Renal cortex interstitium (tissue), 11 donors: ENCODE measurements around the gene DNPH1. TPM values are rescaled to one million over a fixed set of nuclear protein-coding genes. Genes with fewer than 3 reads are reported as not detected.

Experiments
- DNase-seq, 11 donors: peaks; one replicate each; pipeline ENCODE4 v3.0.0-alpha.2; 2013; ENCODE audit warnings: low read depth in 9 of 11, low spot score in 4 of 11; ENCODE audit errors: extremely low read depth in 1 of 11
- polyA plus RNA-seq, 3 donors: library from polyadenylated mRNA; unstranded; fragments of 120-200 nt; gene quantifications; one replicate each; pipeline ENCODE4 v1.2.1, GENCODE V29; 2013; ENCODE audit not compliant: insufficient read length in 3 of 3

DNPH1 gene
- polyA plus RNA-seq, 3 donors, result 45.2 to 91.1 (median 85.0) TPM

DNA sequence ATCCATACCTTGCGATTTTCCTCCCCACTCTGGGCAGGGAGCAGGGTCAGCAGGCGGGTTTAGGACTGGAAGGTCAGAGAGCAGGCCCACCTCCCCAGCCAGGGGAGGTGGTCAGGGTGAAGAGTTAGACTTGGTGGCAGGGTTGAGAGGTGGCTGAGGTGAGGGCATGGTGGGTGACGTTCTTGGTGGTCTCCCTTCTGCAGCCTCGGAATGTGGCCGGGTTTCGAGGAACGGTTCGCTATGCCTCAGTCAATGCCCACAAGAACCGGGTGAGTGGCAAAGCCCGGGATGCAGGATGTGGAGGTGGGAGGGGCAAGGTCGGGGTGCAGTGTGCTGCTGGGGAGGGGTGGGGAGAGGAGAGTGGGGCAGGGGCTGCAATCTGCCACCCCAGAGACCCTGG, 25.6 kb upstream of the DNPH1 start:
- DNase-seq, result no peak

GRCh38 chr6:43254138-43254817, 25.0 kb upstream of the DNPH1 start:
- DNase-seq, result no peak

DNA sequence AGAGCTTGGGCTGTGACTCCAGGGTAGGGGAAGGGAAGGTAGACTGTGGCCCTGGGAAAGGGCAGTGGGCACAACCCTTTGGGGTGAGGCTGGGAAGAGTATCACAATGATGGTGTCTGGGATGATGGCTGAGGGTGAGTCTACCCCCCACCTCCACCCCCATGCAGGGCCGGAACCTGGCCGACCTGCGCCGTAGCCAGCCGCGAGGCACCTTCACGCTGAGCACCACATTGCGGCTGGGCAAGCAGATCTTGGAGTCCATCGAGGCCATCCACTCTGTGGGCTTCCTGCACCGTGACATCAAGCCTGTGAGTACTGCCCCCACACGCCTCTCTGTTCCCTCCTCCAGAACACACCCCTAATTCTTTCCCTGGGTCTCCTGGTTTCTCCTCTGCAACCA, 24.1 kb upstream of the DNPH1 start:
- no peak for DNase-seq

- DNase-seq, result no peak
Observed at GRCh38 chr6:43250992-43251373, 21.7 kb upstream of the DNPH1 start.

DNA sequence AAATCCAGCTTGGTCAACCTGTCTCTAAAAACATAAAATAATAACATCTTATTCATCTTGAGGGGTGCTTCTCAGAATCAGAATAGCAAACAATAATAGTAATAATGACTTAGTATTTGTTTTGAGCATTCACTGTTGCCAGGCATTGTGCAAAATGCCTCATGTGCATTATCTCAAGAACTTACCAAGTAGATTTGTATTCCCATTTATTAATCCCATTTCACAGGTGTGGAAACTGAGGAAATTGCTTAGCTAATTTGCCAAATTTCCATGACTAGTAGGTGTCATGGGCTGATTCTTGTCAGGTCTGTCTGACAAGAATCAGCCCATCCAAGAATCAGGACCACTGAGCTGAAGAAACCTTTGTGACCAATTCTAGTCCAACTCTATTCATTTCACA, 19.5 kb upstream of the DNPH1 start:
- no peak for DNase-seq

- no peak for DNase-seq
Observed at GRCh38 chr6:43248101-43248500, 18.8 kb upstream of the DNPH1 start.

DNA sequence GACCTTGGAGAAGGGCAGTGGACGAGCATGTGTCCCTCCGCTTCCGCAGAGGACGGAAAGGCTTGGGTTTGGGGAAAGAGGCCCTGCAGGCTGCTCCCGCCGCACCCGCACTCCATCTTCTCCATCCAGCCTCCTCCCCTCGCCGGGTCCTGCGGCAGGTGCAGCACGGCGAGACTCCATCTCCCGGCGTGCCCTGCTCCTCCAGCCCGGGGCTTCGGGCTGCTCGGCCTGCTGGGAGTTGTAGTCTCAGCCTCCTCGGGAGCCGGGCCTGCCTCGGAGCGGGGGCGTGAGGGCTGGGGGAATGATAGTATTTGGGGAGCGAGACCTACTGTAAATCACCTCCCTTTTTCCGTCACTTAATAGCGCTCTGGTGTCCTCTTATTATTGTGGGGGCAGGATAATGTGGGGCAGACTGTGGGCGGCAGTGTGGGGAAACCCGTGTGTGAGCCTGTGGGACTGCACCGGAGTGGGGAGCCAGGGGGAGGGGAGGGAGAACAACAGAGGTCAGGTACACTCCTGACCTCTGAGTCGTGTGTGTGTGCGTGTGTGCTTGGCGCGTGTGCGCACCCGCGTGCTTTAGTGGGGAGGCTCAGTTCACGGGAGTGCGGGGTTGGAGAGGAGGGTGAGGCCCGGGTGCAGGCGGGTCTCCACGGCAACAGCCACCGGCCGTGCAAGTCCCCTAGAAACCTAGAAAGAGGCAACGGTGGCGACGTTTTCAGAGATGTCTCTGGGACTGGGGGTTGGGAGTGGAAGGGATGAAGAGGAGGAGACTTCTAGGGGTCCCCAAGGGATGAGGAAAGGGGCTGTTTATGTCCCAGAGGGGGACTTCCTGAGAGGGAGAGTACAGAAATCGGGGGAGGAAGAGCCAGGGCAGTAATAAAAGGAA, 18.1 kb upstream of the DNPH1 start:
- peak in 5 of 11 donors; percentile 48 to 76 (median 64) for DNase-seq

DNA sequence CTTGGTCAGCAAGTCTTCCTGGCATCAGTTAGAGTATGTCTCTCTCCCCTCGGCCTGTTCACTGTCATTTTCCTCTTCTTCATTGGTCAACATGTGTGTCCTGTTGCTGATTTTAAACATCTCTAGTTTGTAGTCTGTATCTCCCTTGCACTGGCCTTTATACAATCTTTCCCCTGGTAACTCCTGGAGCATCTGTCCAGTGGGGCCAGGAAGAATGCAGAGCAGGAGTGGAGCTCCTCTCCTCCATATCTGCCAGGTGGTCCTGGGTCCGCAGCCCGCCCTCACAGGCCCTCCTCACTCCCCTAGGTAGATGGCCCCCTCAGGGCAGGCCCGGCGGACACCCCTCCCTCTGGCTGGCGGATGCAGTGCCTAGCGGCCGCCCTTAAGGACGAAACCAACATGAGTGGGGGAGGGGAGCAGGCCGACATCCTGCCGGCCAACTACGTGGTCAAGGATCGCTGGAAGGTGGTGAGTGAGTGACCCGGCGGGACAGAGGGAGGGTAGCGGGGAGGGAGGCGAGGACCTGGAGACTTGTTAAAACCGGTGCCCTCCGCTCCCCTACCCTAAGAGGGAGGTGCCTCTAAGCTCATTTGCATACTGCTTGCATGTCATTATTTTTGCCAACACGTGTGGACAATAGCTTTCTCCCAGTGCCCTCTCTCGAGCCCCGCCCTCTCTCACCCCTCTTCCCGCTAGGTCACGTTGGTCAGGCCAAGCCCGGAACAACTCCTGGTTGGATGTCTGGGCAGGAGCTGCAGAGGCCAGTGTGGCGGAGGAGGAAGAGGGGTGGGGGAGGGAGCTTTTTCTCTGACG, 17.2 kb upstream of the DNPH1 start:
- no peak for DNase-seq

DNA sequence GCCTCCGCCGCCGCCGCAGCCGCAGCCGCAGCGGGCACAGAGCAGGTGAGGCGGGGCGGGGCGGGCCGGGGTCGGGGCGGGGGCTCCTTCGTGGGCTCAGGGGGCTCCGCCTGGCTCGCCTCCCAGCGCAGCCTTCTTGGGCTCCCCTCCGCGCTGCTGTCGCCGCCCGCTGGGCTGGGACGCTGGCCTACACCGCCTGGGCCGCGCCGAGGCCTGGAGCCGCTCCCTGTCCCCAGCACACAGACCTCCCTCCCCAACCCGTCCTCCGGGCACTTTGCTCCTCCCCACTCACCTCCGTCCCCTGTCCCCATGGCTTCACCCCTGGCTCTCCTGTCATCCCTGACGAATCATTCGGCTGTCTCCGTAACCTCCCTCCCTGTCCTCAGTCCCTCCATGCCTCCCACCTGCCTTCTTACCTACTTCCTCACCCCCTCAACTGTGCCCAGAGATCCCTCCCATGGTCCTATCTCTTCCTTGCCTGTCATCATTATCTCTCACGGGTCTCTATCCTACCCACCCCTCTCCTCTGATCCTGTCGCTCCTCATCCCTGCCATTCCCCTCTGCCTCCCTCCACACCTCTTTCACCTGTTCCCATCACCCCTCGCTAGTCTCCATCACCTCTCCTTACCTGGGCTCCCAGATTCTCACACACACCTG, 14.5 kb upstream of the DNPH1 start:
- DNase-seq, result no peak

GRCh38 chr6:43242908-43243663, 13.8 kb upstream of the DNPH1 start, which contains the start of gene TTBK1:
TTBK1 (plus strand) TSS chr6:43243481; CDS start chr6:43246661, 3,180 bp downstream.
- no peak for DNase-seq

- no peak for DNase-seq
Observed at GRCh38 chr6:43241446-43241845, 12.2 kb upstream of the DNPH1 start.

DNA sequence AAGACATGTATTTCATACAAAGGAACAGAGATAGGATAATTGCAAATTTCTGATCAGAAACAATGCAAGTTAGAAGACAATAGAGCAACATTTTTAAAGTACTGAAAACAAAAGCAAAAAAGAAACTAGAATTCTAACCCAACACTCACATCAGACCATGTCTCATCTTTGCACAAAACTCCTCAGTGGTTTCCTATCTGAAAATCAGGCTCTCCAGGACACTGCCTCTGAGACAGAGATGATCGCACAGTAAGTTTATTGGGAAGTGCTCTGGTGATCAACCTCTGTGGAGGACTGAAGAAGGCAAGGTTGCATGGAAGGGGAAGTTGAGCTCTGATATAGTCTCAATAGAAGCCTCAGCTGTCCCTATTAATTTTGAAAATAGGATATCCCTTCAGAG, 11.7 kb upstream of the DNPH1 start:
- DNase-seq, result no peak

- no peak for DNase-seq
Observed at GRCh38 chr6:43239054-43239453, 9.8 kb upstream of the DNPH1 start.

- DNase-seq, result no peak
Observed at GRCh38 chr6:43235841-43236240, 6.6 kb upstream of the DNPH1 start.

DNA sequence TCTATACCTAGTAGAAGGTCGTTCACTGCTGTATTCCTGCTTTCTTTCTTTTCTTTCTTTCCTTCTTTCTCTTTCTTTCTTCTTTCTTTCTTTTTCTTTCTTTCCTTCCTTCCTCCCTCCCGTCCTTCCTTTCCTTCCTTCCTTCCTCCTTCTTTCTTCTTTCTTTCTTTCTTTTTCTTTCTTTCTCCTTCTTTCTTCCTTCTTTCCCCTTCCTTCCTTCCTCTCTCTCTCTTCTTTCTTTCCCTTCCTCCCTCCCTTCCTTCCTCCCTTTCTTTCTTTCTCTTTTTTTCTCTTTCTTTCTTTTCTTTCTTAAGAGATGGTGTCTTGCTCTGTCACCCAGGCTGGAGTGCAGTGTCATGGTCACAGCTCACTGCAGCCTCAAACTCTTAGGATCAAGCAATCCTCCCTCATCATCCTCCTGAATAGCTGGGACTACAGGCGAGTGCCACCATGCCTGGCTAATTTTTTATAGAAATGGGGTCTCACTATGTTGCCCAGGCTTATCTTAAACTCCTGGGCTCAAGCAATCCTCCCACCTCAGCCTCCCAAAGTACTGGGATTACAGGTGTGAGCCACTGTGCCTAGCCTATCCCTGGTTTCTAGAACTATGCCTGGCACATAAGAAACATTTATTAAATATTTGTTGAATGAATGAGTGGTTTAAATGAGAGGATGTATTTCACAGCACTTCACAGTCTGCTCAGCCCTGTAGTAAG, 2.6 kb upstream of the DNPH1 start:
- DNase-seq, result no peak

DNA sequence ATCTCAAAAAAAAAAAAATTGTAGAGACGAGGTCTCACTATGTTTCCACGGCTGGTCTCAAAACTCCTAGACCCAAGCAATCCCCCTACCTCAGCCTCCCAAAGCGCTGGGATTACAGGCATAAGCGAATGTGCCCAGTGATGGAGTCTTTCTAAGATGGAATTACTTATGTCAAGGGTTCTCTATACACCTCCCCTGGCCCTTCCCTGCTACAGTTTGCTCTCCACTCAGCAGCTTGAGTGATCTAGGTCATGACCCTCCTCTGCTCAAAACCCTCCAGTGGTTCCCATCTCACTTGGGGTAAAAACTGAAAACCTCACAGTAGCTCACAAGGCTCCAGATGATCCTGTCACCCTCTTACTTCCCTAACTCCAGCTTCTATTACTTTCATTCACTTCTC, 1.8 kb upstream of the DNPH1 start:
- no peak for DNase-seq

GRCh38 chr6:43229803-43230620, 731 bp upstream of the DNPH1 start:
- no peak for DNase-seq
